Midbrain (tissue), 1 donor: ENCODE results near the gene AQP5.

Source experiments
- DNase-seq: peaks from one replicate; lab custom pipeline; 2025; lab: John Stamatoyannopoulos, UW

Gene AQP5

GRCh38 chr12:49961111-49961922, at the start of gene AQP5:
TSS of gene AQP5 (plus strand) at chr12:49961872. CDS start at chr12:49962018, 146 bp downstream.
- DNase-seq, result no peak

- no peak for DNase-seq
Measured at GRCh38 chr12:49912345-49913255, 49.1 kb upstream of the AQP5 start.

- no peak for DNase-seq
Measured at GRCh38 chr12:49916129-49916919, 45.3 kb upstream of the AQP5 start.

- DNase-seq, result no peak
Measured at GRCh38 chr12:49917166-49917787, 44.4 kb upstream of the AQP5 start.

DNA sequence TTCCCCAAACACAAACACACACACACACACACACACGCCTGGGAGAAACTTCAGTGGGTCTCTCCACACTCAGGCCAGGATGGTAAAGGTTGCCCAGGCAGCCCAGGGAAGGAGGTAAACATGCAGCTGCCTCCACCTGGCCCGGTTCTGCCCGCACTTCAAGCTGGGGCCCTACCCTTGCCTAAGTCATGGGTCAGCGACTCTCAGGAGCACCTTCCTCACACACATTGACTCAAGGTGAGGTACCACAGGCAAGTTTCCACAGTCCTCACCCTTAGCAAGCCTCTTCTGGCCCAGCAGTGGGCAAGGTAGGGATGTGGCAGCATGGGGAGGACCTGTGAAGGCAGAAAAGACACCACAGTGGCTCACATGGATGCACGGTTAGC, 43.9 kb upstream of the AQP5 start:
- no peak for DNase-seq

DNA sequence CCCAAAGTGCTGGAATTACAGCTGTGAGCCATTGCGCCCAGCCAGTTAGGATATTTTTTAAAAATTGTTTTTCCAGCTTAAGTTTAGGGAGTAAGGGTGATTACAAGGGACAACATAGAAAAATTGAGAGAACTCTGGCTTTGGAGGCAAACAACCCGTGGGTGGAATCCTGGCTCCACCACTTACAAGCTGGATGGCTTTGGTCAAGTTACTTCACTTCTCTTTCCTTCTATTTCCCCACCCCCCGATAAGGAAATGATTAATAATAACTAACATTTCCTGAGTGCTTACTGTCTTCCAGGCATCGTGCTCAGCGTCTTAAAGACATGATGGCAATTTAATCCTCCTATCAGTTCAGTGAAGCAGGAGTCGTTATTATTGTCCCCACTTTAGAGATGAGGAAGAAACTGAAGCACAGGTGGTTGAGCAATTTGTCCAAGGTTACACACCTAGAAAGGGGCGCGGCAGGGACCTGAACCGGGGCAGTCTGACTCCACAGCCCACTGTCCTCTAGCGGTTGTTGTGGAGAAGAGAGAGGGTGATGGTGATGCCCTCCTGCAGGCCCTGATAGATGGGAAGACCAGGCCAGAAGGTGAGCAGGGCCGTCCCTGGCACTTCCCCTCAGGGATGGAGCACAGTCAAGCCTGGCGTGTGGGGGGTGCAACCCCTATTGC, 41.3 kb upstream of the AQP5 start:
- DNase-seq, result no peak

- DNase-seq, result no peak
Measured at GRCh38 chr12:49920915-49921286, 40.8 kb upstream of the AQP5 start.

DNA sequence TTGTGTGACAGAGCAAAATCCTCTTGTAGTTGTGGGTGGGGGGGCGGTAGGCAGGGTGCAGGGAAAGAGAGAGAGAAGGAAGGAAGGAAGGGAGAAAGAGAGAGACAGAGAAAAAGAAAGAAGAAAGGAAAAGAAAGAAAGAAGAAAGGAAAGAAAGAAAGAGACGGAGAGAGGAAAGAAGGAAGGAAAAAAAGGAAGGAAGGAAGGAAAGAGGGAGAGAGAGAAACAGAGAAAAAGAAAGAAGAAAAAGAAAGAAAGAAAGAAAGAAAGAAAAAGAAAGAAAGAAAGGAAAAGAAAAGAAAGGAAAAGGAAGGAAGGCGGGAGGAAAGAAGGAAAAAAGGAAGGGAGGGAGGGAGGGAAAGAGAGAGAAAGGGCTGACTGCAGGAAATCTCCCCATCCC, 40.4 kb upstream of the AQP5 start:
- DNase-seq, result no peak

DNA sequence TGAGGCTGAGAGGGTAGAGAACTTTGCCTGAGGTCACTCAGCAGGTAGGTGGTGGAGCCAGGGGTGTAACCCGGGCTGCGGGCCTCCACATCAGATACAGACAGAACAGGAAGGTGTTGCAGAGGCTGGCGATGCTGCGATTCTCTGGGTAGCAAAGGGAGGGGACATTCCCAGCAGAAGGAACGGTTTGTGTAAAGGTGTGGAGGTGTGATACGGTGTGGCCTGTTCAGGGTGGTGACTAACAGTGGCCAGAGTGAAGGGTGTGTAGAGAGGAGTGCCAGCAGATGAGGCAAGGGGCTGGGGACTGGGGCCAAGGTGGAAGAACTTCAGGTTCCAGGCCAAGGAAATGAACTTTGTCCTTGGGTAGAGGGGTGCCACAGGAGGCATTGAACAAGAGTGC, 39.7 kb upstream of the AQP5 start:
- no peak for DNase-seq

- no peak for DNase-seq
Measured at GRCh38 chr12:49922349-49923034, 39.2 kb upstream of the AQP5 start.

GRCh38 chr12:49923035-49923644, 38.5 kb upstream of the AQP5 start:
- no peak for DNase-seq

- no peak for DNase-seq
Measured at GRCh38 chr12:49923880-49924556, 37.7 kb upstream of the AQP5 start.

DNA sequence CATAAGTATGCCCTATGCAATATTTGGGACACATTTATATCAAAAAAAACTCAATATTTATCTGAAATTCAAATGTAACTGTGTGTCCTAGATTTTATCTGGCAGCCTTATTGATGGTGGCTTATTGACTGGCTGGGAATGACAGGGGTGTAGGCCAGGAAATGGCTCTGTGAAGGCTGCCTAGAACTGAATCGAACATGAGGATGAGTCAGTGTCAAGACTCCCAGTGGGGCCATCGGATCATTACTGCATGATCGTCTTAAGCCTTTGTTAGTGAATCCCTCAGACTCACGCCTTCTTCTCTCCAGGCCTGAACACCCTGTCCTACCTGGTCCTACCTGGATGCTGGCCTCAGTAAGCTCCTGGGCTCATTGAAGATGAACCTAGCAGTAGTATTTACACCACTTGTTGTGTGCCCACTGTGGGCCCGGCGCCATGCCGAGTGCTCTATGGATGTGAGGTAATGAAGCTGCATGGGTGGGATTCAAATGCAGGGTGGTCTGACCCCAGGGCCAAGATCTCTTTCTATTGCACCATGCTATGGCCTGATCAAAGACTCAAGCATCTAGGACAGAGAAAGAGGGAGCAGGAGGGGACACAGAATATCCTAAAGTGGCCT, 36.9 kb upstream of the AQP5 start:
- DNase-seq, result no peak

GRCh38 chr12:49925433-49926204, 36.1 kb upstream of the AQP5 start:
- no peak for DNase-seq

- DNase-seq, result no peak
Measured at GRCh38 chr12:49928471-49928870, 33.2 kb upstream of the AQP5 start.

GRCh38 chr12:49929581-49929980, 32.1 kb upstream of the AQP5 start:
- DNase-seq, result no peak

- DNase-seq, result no peak
Measured at GRCh38 chr12:49930515-49931288, 31.0 kb upstream of the AQP5 start.

DNA sequence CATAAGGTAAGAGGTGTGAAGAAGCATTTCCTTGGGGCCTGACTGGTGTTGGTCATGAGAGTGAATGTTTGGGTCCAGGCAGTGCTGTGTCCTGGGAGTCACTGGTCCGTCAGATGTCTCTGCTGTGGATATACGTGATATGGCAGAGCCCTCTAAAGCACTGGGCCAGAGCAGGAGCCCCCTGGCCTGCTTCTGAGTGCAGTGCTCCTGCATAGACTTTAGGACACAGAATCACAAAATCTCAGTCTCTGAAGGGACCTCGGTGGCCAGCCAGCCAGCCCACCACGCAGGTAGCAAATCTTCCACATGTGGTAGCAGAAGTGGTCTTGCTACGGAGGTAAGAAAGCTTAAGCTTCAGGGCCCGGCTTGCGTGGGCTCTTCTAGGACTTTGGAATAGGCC, 29.6 kb upstream of the AQP5 start:
- DNase-seq, result no peak
